HG03342 (cell line): Measurements from ENCODE around the gene SPDEF.

ENCODE experiments used
- ATAC-seq: cut with Tn5 transposase; IDR thresholded peaks from one replicate; pipeline ENCODE4 v1.9.1; 2021; ENCODE audit warnings: mild to moderate bottlenecking, moderate library complexity; ENCODE audit not compliant: unreplicated experiment

SPDEF gene

DNA sequence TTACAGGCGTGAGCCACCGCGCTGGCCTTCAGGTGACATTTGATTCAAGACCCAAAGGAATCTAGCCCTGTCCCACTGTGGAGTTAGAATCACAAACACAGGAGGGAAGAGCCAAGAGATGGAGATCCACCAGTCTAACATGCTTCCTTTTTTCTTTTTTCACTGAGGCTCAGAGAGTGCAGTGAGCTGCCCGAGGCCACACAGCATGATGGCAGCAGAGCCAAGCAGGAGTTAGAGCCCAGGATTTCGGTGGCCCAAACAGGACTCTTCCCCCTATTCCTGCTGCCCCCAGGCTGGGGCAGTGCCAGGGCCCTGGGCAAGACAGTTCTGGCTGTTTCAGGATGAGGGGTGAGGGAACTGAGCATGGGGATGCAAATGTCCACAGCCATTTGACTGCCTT, 8.1 kb upstream of the SPDEF start:
- ATAC-seq, result no peak

DNA sequence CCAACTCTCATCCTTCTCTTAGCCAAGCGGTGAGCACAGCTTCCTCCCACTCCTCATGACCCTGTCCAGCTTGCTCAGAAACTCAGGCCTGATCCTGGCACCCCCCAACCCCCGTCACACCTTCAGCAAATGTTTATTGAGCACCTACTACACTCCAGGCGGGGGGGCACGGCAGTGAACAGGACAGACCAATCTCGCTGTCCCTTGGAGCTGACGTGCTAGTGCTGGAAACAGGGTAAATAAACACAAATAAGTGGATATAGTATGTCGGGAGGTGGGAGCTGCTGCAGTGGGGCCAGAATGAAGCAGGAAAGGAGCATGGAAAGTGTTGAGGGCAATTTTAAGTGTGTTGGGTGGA, 7.4 kb upstream of the SPDEF start:
- no peak for ATAC-seq

DNA sequence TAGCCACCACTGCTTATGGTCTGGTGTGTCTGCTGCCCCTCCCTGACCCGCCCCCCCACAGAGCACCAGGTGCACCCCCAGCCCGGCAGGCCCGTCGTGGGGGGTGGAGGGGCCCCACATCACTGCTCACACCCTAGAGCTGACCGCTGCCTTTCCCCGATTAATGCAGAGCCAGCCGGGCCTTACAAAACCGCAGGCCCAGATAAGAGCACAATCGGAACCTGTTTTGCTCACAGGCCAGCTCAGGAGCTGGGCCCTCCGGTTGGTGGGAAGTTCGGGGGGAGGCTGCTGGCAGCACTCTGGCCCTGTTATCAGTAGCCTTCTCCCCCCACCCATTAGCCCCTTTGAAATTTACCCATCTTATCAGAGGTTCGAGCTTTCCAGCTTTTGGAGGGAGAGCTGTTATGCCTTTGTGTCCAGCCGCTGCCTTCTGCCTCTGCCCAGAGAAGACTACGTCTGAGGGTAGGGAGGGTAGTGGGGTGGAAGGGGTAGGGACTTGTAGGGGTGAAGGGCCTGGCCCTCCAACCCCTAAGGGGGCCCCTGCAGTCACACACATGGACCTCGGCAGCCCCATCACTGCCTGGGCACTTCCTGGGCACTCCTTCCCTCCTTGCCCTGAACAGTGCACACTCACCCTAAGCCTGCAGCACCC, 6.9 kb upstream of the SPDEF start:
- ATAC-seq, result no peak

DNA sequence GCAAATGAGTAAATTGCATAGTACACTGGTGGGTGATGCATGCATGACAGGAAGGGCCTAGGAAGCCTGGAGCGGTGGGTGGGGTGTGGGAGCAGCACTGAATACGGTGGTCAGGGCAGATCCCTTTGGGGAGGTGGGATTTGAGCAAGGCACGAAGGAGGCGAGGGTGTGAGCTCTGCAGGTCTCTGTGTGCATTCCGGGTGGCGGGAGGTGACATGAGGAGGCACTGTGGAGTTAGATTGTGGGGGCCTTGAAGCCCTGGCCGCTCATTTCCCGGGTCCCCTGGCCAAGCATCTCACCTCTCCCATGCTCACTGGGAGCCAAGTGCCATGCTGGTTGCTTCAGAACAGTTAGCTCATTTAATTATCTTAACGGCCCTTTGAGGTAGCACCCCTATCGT, 6.2 kb upstream of the SPDEF start:
- ATAC-seq, result no peak

DNA sequence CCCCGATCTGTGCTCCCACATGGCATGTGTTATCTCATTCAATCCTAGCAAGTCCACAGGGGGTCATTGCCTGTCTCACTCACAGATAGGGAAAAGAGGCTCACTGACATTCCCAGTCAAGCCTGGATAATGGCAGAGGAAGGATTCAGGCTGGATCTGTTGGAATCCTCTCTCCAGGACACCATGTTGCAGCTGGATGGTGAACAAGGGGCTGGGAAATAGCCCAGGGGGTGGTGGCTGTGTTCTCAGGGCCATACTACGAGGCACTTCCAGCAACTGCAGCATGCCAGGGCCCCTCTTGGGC, 5.0 kb upstream of the SPDEF start:
- ATAC-seq, result no peak

DNA sequence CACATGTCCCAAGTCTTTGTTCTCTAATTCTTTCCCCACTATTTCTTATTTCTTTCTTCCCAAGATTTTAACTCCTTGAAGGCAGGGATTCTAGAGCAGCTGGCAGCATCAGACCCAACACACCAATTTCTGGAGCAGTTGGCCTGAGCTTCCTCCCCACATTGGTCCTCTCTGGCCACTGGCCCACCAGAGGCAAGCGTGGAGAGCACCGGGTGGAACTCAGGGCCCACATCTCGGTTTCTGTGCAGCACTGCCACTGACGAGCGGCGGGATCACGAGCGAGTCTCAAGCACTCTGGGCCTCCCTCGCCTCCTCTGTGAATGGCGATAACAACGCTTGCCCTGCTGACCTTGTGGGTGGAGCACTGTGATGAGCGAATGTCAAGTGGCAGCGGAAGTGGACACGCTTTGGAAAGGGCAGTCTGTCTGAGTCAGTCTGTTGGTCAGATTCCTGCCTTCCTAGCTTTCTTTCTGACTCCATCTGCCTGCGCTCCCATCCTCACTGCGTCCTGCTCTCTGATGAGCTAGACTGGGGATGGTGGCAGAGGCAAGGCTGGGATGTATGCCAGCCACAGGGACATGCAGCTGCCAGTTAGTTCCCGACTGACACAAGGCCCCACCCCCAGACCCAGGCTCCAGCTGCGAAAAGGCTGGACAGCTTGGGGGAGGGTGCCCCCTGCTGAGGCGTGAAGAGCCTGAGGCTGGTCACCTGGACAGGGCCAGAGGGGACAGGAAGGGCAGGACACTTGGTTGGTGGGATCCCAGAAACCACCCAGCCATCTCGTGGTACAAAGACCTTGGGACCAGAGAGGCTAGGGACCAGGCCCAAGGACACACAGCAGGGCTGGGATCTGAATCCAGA, 4.5 kb upstream of the SPDEF start:
- no peak for ATAC-seq

DNA sequence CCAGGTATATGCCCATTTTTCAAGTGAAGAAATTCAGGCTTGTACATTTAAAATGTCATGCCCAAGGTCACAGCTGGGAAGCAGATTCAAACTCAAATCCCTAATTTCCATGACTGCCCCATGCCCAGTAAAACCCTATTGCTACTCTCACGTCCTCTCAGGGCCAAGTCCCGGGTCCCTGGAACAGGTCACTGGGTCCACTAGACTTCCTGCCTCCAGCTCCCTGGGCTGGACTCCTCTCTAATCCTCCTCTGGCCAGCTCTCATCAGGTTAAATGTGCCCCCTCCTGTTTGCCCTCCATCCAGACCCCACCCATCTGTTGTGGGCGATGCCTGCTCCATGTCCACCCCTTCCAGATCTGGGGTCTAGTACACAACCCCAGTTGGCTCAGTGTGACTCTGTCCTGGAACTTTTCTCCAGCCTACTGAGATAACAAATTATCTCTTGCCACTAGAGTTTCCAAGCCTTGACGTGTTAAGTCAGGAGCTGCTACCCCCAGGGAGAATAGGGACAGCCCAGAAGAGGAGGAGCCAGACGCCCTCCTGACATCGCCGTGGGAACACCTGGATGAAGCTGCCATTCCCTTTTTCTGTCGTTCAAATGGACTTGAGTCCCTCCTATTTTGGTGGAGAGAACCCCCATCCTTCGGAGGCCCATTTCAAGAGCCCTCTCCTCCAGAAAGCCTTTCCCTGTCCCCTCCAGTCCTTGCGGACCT, 3.7 kb upstream of the SPDEF start:
- no peak for ATAC-seq

DNA sequence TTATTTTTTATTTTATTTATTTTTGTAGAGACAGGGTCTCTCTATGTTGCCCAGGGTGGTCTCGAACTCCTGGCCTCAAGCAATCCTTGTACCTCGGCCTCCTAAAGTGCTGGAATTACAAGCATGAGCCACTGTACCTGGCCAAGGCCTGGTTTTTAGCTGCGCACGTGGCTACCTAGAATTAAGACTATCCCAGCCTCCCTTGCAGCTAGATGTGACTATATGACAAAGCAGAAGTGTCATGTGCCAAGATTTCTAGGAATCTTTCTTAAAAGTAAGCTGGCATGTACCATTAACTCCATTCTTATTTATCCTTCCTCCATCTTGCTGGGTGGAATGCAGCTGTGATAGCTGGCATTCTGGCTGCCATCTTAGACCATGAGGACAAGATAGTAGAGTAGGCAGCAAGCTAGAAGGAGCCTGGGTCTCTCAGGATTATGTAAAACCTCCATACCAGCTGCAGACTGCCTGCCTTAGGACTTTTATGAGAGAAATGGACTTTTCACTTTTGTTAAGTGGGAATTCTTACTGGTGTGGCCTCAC, 2.1 kb upstream of the SPDEF start:
- no peak for ATAC-seq

DNA sequence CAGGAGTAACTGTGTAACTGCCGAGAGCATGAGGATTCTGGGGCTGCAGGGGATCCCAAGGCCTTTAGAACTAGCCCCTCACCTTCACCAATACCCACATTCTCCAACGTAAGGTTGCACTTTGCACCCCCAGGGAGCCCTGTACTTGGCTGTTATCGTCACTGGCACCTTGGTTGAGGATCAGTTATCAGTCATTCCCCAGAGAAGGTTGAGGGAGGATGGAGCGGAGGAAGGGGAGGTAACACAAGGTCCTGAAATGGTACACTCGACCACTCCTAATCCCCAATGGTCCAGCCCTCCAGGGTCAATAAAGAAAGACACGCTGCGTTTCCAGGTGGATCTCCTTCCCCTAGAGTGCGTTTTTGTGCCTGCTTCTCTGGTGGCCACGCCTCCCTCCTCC, 1.1 kb upstream of the SPDEF start:
- ATAC-seq, result no peak

DNA sequence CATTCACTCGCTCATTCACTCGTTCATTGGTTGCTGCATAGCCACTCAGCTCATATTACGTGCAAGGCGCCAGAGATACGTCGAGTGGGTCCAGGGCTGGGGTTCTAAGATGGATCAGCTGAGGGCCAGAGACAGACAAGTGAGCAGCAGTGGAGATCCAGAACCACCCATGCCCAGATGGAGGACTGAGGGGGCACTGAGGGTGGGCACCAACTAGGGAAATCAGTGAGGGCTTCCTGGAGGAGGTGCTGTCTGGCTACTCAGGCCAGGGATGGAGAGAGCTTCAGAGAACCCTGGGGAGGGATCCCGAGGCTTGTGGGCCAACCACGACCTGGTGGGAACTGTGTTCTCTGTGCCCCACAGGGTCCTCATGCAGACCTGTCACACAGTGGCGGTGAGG, 364 bp upstream of the SPDEF start:
- ATAC-seq, result no peak

DNA sequence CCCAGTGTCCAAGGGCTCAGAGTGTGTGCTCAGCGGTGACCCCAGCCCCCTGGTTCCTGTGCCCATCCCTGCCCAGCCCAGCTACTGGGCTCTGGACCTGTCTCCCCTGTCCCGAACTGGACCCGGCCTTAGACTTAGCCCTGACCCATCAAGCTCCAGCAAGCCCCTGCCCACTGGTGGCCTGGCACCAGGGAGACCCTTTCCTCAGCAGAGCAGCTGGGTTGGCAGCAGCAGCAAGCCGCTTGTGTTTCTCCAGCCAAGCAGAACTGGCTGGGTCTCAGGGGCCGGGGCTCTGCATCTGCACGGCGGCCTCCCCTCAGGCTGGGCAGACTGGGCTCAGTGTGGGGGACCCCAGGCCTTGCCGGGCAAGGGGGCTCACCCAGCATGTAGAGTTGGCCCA, 801 bp downstream of the SPDEF start:
- no peak for ATAC-seq

DNA sequence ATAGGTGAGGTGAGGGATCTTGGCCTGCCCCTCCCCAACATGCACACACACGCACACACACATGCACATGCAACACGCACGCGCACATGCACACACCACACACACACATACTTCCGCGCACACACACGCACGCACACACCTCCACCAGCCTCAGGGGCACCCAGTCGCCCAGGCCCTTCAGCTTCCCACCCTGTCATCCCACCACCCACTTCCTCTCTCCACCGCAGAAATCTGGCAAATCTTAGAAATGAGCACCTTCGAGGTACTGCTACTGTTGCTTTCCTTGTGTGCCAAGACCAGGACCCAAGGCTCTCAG, 1.2 kb downstream of the SPDEF start:
- no peak for ATAC-seq

DNA sequence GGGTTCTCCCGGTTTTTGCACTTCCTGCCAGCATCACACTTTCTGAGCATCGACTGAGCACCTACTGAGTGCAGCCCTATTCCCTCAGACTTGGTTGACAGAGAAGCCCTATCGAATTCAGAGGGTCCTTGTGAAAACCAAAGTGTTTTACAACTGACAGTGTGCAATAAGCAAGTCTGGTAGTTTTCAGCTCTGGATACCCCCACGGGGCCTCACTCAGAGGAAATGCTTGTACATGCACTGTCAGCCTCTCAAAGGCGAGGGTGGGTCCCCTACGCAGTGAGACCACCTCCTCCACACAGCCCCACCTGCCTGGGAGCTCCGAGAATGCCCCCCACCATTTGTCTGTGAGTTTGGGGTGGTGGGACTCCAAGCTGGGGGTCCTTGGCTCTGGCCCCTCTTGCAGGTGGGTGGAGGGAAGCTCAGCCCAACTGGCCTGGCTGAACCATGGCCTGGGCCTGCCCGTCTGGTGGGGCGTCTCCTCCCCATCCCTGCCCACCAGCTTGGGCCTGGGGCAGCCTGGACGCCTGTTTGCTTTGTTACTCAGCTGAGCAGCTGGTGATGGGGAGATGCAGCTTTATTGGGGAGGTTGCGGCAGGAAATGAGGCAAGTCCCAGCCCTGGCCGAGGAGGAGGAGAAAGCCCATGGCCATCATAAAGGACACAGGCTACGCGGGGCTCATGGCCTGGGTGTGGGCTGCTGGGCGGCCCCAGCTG, 1.7 kb downstream of the SPDEF start:
- no peak for ATAC-seq

DNA sequence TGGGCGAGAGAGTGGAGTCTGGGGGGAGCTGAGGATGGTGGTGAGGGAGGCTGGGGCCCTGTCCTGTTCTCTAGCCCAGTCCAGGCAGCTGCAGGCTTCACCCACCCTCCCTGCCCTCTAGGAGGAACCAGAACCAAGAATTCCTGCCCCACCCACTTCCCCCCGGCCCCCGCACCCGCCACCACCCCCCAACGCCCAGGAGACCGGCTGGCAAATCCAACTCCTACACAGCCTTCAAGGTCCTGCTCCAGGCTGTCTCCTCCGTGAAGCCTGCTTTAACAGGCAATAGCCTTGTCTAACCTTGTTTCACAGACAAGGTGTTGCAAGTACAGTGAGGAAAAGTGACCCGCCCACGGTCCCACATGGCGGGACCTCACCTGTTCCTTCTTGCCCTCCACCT, 2.4 kb downstream of the SPDEF start:
- no peak for ATAC-seq

DNA sequence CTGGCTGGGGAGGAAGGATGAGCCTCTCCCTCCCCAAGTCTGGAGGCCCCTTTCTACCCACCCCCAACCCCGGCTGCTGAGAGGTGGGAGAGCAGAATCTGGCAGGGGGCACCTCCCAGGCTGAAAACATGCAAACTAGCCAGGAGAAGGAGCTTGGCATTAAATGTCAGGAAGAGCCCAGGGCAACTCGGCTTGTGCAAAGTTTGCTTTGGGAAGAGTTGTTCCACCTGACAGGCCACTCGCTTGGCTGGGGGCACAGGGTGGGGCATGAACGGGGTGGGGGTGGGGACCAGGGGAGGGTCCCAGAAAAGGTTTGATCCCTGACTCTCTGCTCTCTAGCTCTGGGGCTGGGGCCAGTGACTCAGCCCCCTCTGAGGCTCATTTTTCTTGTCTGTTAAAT, 3.0 kb downstream of the SPDEF start:
- no peak for ATAC-seq

DNA sequence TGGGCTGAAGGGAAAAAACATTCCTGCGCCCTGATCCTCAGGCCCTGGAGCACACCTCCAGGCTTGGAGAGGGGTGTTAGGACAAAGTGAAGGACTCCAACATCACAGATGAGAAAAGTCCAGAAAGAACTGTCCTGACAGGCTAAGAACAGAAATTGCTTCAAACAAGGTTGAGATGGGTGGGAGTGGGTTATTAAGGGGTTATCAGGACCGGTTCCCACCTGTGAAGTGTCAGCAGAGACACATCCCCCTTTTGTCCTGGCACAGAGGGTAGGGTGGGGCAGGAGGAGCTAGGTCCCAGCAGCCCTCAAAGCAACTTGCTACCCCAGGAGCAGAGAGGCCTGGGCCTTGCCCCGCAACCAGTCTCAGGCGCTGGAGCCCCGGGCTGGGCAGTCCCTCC, 3.5 kb downstream of the SPDEF start:
- no peak for ATAC-seq

DNA sequence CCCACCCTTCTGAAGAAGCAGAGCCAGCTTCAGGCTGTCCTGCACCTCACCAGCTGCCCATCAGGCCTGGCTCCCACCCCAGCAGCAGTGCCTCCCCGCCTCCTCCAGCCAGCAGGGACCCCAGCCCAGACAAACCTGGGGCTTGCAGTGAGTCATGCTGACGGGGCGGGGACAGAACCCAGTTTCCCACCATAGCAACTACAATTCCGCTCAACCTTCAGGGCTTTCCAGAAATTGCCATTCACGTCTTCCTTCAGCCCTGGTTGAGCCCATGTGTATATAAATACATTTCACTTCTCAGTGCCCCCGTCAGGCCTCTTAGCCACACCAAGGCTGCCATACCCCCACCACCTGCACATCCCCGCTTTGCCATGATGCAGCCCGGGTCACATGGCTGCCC, 4.4 kb downstream of the SPDEF start:
- no peak for ATAC-seq

DNA sequence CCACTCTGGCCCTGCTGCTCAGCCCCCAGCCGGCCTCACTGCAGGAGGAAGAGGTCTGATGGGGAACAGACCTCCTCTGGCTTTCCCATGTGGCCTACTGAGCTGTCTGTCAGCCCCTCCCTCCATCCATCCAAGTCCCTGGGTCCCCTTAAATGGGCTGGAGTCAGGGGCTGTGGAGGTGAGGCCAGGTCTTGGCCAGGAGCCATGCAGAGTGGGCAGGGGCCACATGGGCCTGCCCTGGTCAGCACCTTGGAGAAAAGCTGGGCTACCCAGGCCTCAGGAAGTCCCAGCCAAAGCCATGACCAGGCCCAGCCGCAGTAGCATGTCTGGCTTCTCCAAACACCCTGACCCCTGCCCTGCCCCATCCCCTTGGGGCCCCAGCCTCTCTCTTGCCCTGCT, 6.3 kb downstream of the SPDEF start:
- ATAC-seq, result no peak

DNA sequence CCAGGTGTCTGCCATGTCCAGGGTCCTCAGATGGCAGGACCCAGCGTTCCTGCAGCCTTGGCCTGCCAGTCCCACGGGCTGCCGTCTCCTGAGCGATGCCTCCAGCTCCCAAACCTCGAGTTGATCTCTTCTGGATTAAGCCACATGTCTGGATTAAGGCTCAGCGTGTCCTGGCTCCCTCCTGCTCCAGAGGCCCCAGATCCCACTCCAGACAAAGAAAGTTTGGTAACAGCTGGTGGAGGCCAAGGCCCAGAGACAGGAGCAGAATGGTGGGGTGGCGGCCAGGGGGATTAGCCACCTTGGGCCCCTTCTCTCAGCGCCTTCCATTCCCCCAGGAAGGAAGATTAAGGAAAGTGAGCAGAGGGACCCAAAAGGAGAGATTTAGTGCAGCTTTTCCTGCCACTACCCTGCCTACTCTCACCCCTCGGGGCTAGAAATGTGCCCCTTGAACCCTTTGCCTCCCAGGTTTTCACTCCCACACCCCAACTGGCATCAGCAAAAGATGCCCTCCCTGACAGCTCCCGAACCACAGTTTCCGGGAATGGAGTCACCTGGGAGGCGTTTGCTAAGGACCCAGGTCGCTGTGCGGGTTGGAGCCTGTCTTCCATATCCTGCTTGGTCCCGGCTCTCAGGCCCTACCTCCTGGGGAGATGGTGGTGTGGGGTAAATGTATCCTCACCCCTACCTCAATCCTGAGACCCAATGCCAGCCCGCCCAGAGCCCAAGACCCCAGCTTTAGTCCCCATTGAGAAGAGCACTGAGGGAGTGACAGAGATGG, 6.9 kb downstream of the SPDEF start:
- no peak for ATAC-seq

DNA sequence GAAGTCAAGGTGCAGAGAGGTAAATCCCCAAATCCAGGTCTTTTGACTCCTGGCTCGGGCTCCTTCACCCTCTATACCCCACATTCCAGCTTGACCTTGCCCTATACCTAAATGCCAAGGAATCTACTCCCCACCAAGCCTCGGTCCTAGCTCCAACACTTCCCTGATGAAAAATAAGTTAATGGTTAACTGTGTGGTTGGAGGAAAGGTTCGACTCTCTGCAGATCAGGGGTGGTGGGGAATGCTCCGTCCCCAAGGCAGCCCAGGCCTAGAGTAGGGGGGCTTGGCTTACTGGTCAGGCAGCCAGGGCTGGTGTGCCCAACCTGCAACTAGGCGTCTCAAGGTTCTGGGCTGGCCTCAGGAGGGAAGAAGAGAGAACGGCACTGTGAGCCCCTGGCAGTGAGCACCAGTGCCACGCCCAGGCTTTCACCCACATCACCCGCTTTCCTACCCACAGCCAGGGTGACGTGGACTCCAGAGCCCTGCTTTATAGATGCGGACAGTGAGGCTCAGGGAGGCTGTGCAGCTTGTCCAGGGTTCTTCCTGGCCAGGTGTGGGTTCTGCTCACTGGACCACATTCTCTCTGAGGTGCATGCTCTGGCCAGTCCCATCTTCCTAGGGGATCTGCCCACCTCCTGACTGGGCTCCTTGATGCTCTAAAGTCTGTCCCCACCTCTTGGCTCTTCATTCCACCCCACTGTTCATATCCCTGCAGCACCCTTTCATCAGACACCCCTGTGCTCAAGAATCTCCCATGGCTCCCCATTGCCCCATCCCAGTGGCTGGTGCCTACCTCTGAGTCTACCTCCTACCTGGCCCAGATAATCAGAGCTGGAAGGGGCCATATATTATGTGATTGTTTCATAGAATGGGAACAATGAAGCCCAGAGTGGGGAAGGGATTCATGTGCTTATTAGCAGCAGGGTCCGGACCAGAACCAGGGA, 8.2 kb downstream of the SPDEF start:
- ATAC-seq, result no peak
